Thoracic aorta (tissue), 2 donors: Measurements from ENCODE around the gene EYA4. TPM values are rescaled to one million over a fixed set of nuclear protein-coding genes. Genes with fewer than 3 reads are reported as not detected.

Source experiments
- ATAC-seq: fragments of 150-250 bp; one replicate; pipeline ENCODE4 v1.8.0; 2017; ENCODE audit warnings: low read depth; ENCODE audit not compliant: insufficient number of reproducible peaks, low FRiP score
- DNase-seq: peaks from one replicate; pipeline ENCODE4 v3.0.0-alpha.2; 2020; ENCODE audit warnings: low spot score
- H3K27ac ChIP-seq, 2 donors: fragments of 200-600 bp; sonication (generic); 1 replicate in 1 of 2; 2 replicates in 1 of 2; pipeline ENCODE4 v1.5.1; 2016; ENCODE audit warnings: mild to moderate bottlenecking in 2 of 2, moderate library complexity in 2 of 2
- H3K27me3 ChIP-seq: fragments of 200-600 bp; sonication (generic); replicated peaks from 2 replicates; pipeline ENCODE4 v1.6.0; 2016; ENCODE audit warnings: mild to moderate bottlenecking; ENCODE audit not compliant: insufficient read depth
- H3K36me3 ChIP-seq: fragments of 200-600 bp; sonication (generic); one replicate; pipeline ENCODE4 v1.5.1; 2016
- H3K4me1 ChIP-seq, 2 donors: fragments of 200-600 bp; sonication (generic); 1 replicate in 1 of 2; 2 replicates in 1 of 2; pipeline versions ENCODE4 v1.5.1 to v1.6.0; 2016; ENCODE audit warnings: low read depth in 2 of 2, mild to moderate bottlenecking in 1 of 2; ENCODE audit not compliant: control insufficient read depth in 1 of 2
- H3K4me3 ChIP-seq: fragments of 200-600 bp; sonication (generic); 2 replicates; pipeline ENCODE4 v1.5.1; 2016; ENCODE audit warnings: mild to moderate bottlenecking
- H3K9me3 ChIP-seq: fragments of 200-600 bp; sonication (generic); 2 replicates; pipeline ENCODE4 v1.5.1; 2016
- CTCF ChIP-seq: fragments of 200-600 bp; sonication (generic); IDR thresholded peaks from one replicate; pipeline ENCODE4 v1.5.1; 2019; ENCODE audit warnings: antibody characterized with exemption
- total RNA-seq, 2 donors: library from RNA; depleted of rRNA; stranded (reverse); fragments of >200 nt; gene quantifications; one replicate each; pipeline versions ENCODE4 v1.1.0 to v1.2.3, GENCODE V29; 2016

Gene EYA4
- total RNA-seq, 2 donors from 2014 or later, result 1.3 to 3.0 TPM

DNA sequence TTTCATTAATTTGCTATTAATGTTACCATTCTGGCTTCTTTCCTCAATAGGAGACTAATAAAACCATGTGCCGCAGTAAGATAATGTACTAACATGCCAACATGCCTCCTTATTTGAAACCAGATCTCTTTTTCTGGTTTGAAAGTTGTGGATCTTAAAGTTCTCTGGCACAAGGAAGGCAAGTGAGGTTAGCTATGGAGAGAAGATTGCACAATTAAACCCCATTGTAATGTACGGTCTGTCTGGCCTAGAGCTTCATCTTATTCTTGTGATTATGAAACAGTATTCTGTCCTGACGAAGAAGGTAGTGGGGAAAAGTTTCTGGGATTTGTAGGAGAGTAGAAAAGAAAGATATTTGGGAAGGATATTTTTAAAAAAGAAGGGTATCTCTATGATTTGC, 68.4 kb downstream of the EYA4 start:
- TF ChIP-seq CTCF, result no peak
- no peaks in the 10 kb centered on the region for H3K4me1 ChIP-seq
- DNase-seq (no peak), ATAC-seq (no peak)
- no peaks in the 10 kb centered on the region for H3K36me3 ChIP-seq
- no peak overlapping the region for H3K4me3 ChIP-seq
- H3K9me3 ChIP-seq, result no peaks in the 10 kb centered on the region
- H3K27ac ChIP-seq, result no peak overlapping the region
- H3K27me3 ChIP-seq, result no peaks in the 10 kb centered on the region

- no peak for DNase-seq
- TF ChIP-seq CTCF, result no peak
- Histone ChIP-seq H3K4me1 (no peaks in the 10 kb centered on the region), H3K9me3 (no peaks in the 10 kb centered on the region), H3K27ac (no peak overlapping the region), H3K27me3 (no peaks in the 10 kb centered on the region), H3K36me3 (no peaks in the 10 kb centered on the region), H3K4me3 (no peak overlapping the region)
- ATAC-seq, result no peak
Observed at GRCh38 chr6:133312006-133312405, 70.8 kb downstream of the EYA4 start.

- no peak for TF ChIP-seq CTCF
- H3K36me3 ChIP-seq, result no peaks in the 10 kb centered on the region
- ATAC-seq, result no peak
- no peaks in the 10 kb centered on the region for H3K9me3 ChIP-seq
- no peaks in the 10 kb centered on the region for H3K4me1 ChIP-seq
- no peak overlapping the region for H3K4me3 ChIP-seq
- DNase-seq, result no peak
- H3K27me3 ChIP-seq, result no peaks in the 10 kb centered on the region
- H3K27ac ChIP-seq, result no peak overlapping the region
Observed at GRCh38 chr6:133313068-133313467, 71.9 kb downstream of the EYA4 start.

DNA sequence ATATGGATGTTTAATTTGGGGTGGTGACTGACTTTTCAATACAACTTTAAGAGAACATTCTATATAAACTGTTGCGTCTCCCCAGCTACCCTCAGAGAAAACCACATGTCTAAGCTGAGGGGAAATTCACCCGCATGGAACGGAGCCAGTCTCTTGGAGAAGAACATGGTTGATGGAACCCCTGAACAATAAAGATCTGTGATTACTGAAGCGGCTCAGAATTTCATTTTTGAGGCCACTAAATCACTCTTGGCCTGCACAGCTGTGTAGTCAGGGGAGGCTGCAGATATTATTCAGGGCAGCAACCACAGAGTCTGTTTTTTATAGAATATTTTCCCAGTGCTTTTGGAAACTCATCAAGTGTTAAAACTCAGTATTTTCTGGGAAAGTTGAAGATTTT, 73.8 kb downstream of the EYA4 start:
- Histone ChIP-seq H3K4me3 (no peak overlapping the region), H3K9me3 (no peaks in the 10 kb centered on the region), H3K36me3 (no peaks in the 10 kb centered on the region), H3K4me1 (no peaks in the 10 kb centered on the region), H3K27ac (no peak overlapping the region), H3K27me3 (no peaks in the 10 kb centered on the region)
- no peak for ATAC-seq
- TF ChIP-seq CTCF, result no peak
- DNase-seq, result no peak

DNA sequence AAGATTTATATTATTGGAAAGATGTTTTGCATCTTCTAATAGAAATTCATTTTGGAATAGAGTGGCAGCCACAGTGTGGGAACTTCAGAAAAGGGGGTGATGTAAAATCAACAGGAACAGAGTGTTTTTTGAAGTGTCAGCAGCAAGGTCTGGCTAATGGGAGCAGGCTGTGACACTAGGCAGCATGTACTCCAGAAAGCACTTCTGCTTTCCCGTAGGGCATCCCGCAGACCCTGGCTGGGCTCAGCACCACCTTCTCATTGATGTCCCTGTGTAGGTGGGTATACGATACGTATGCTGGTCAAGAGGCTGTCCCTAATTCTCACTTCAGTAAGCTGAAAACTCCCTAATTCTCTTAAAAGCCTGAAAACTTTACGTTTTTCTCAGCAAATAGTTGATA, 74.7 kb downstream of the EYA4 start:
- Histone ChIP-seq H3K4me1 (no peaks in the 10 kb centered on the region), H3K9me3 (no peaks in the 10 kb centered on the region), H3K27ac (no peak overlapping the region), H3K27me3 (no peaks in the 10 kb centered on the region), H3K36me3 (no peaks in the 10 kb centered on the region), H3K4me3 (no peak overlapping the region)
- DNase-seq (no peak), ATAC-seq (no peak)
- TF ChIP-seq CTCF, result no peak
